Measurements from ENCODE around the gene ATP13A2. TPM values are rescaled to one million over a fixed set of nuclear protein-coding genes. Genes with fewer than 3 reads are reported as not detected.

Gene ATP13A2
- 10 to 100 TPM in 11 of 12 donors, not detected in 1; 11.8 to 36.6 (median 17.3) TPM for polyA plus RNA-seq (ENCODE audit: insufficient read length in 12 of 12)
- long read RNA-seq, donor 1, partial matches to known transcripts, result 11 of 11 reads
- long read RNA-seq, donor 1, other reads (novel, unspliced or antisense), result 0 of 11 reads
- long read RNA-seq, donor 2, result 0 reads
- long read RNA-seq, donor 3, result 0 reads
- long read RNA-seq, donor 4, result 0 reads
- long read RNA-seq, donor 5, partial matches to known transcripts, result 5 of 8 reads
- long read RNA-seq, donor 5, other reads (novel, unspliced or antisense), result 0 of 8 reads
- long read RNA-seq, donor 6, partial matches to known transcripts, result 0 of 1 reads
- long read RNA-seq, donor 6, other reads (novel, unspliced or antisense), result 0 of 1 reads
- long read RNA-seq, donor 7, result 0 reads
- long read RNA-seq, donor 8, partial matches to known transcripts, result 6 of 9 reads
- long read RNA-seq, donor 8, other reads (novel, unspliced or antisense), result 0 of 9 reads
- long read RNA-seq, donor 9, partial matches to known transcripts, result 0 of 1 reads
- long read RNA-seq, donor 9, other reads (novel, unspliced or antisense), result 0 of 1 reads
- long read RNA-seq, donor 10, partial matches to known transcripts, result 6 of 6 reads
- long read RNA-seq, donor 10, other reads (novel, unspliced or antisense), result 0 of 6 reads
- long read RNA-seq, donor 11, partial matches to known transcripts, result 0 of 1 reads
- long read RNA-seq, donor 11, other reads (novel, unspliced or antisense), result 0 of 1 reads

GRCh38 chr1:17011439-17012307, at the start of gene ATP13A2:
Gene ATP13A2, minus strand, starts transcription at chr1:17011928. Its CDS starts 190 bp downstream, at chr1:17011738.
- peak; percentile 50 for DNase-seq

- DNase-seq, result no peak
Measured at GRCh38 chr1:17061486-17061885, 49.8 kb upstream of the ATP13A2 start.

GRCh38 chr1:17060306-17060749, 48.6 kb upstream of the ATP13A2 start:
- no peak for DNase-seq

GRCh38 chr1:17059391-17060305, 47.9 kb upstream of the ATP13A2 start:
- peak; percentile 64 for DNase-seq

GRCh38 chr1:17056551-17056950, 44.8 kb upstream of the ATP13A2 start:
- no peak for DNase-seq

- DNase-seq, result no peak
Measured at GRCh38 chr1:17055801-17056200, 44.1 kb upstream of the ATP13A2 start.

- peak; percentile 99 for DNase-seq
Measured at GRCh38 chr1:17053685-17054410, 42.1 kb upstream of the ATP13A2 start, which contains the start of gene SDHB. Gene SDHB, minus strand, starts transcription at chr1:17054032. Its CDS starts 13 bp downstream, at chr1:17054019.

GRCh38 chr1:17053086-17053684, 41.5 kb upstream of the ATP13A2 start:
- no peak for DNase-seq

GRCh38 chr1:17052641-17053040, 40.9 kb upstream of the ATP13A2 start:
- DNase-seq, result no peak

GRCh38 chr1:17052038-17052437, 40.3 kb upstream of the ATP13A2 start:
- no peak for DNase-seq

GRCh38 chr1:17047924-17048323, 36.2 kb upstream of the ATP13A2 start:
- no peak for DNase-seq

- DNase-seq, result no peak
Measured at GRCh38 chr1:17046334-17046657, 34.6 kb upstream of the ATP13A2 start.

- no peak for DNase-seq
Measured at GRCh38 chr1:17045634-17046333, 34.1 kb upstream of the ATP13A2 start.

GRCh38 chr1:17045150-17045549, 33.4 kb upstream of the ATP13A2 start:
- DNase-seq, result no peak

- no peak for DNase-seq
Measured at GRCh38 chr1:17043676-17044075, 31.9 kb upstream of the ATP13A2 start.

- DNase-seq, result no peak
Measured at GRCh38 chr1:17040135-17040534, 28.4 kb upstream of the ATP13A2 start.

GRCh38 chr1:17039522-17039921, 27.8 kb upstream of the ATP13A2 start:
- DNase-seq, result no peak

GRCh38 chr1:17033481-17033880, 21.8 kb upstream of the ATP13A2 start:
- DNase-seq, result no peak

GRCh38 chr1:17032741-17033140, 21.0 kb upstream of the ATP13A2 start:
- no peak for DNase-seq

Data from muscle of arm (tissue), 14 donors.